ENCODE measurements around the gene NFIA.

NFIA gene

GRCh38 chr1:61334718-61335589, 252.6 kb downstream of the NFIA start:
- no peak overlapping the region for H2AFZ ChIP-seq (ENCODE audit: low read length)
- H3K4me2 ChIP-seq (ENCODE audit: low read depth, low read length) = no peak overlapping the region
- no peak for DNase-seq
- H3K79me2 ChIP-seq (ENCODE audit: low read length) = no peaks in the 10 kb centered on the region
- TF ChIP-seq EZH2phosphoT487 (IDR thresholded peaks at IDR 0.05; ENCODE audit: low read length) (no peak), EZH2 (optimal IDR thresholded peaks at IDR 0.05; ENCODE audit: low read depth, low read length) (no peak), CTCF (IDR thresholded peaks at IDR 0.05; ENCODE audit: low read length) (no peak)
- H3F3A ChIP-seq (ENCODE audit: insufficient read depth, low read length) = no peaks in the 10 kb centered on the region
- H3K4me1 ChIP-seq (ENCODE audit: low read length) = peaks cover 9% of the 10 kb centered on the region; the same call in 1 of the 2 replicates
- H3K27me3 ChIP-seq (replicated peaks; ENCODE audit: insufficient read depth, low read length) = no peaks in the 10 kb centered on the region
- no peaks in the 10 kb centered on the region for H3K9me3 ChIP-seq (replicated peaks; ENCODE audit: insufficient read depth, low read length)
- H3K9me2 ChIP-seq (replicated peaks; ENCODE audit: insufficient read depth, low read length) = no peaks in the 10 kb centered on the region
- no peaks in the 10 kb centered on the region for H3K36me3 ChIP-seq (replicated peaks; ENCODE audit: insufficient read depth, low read length)
- H3K27ac ChIP-seq (ENCODE audit: low read length) = no peak overlapping the region
- no peak overlapping the region for H3K9ac ChIP-seq (ENCODE audit: low read length)
- no peaks in the 10 kb centered on the region for H4K20me1 ChIP-seq (ENCODE audit: insufficient read depth, low read length)
- no peak overlapping the region for H3K4me3 ChIP-seq (ENCODE audit: low read length)

GRCh38 chr1:61337037-61337436, 254.7 kb downstream of the NFIA start:
- Histone ChIP-seq H3K4me2 (ENCODE audit: low read depth, low read length) (no peak overlapping the region), H3K79me2 (ENCODE audit: low read length) (no peaks in the 10 kb centered on the region), H3K27me3 (replicated peaks; ENCODE audit: insufficient read depth, low read length) (no peaks in the 10 kb centered on the region), H3K4me1 (ENCODE audit: low read length) (peaks cover 5% of the 10 kb centered on the region; the same call in 1 of the 2 replicates), H2AFZ (ENCODE audit: low read length) (no peak overlapping the region), H3K36me3 (replicated peaks; ENCODE audit: insufficient read depth, low read length) (no peaks in the 10 kb centered on the region), H3K27ac (ENCODE audit: low read length) (no peak overlapping the region), H3K9ac (ENCODE audit: low read length) (no peak overlapping the region), H3K9me3 (replicated peaks; ENCODE audit: insufficient read depth, low read length) (no peaks in the 10 kb centered on the region), H3K9me2 (replicated peaks; ENCODE audit: insufficient read depth, low read length) (no peaks in the 10 kb centered on the region), H4K20me1 (ENCODE audit: insufficient read depth, low read length) (no peaks in the 10 kb centered on the region), H3K4me3 (ENCODE audit: low read length) (no peak overlapping the region), H3F3A (ENCODE audit: insufficient read depth, low read length) (no peaks in the 10 kb centered on the region)
- no peak for DNase-seq
- no peak for TF ChIP-seq CTCF (IDR thresholded peaks at IDR 0.05; ENCODE audit: low read length)
- TF ChIP-seq EZH2phosphoT487 (IDR thresholded peaks at IDR 0.05; ENCODE audit: low read length) = no peak
- TF ChIP-seq EZH2 (optimal IDR thresholded peaks at IDR 0.05; ENCODE audit: low read depth, low read length) = no peak

- Histone ChIP-seq H3K4me3 (ENCODE audit: low read length) (no peak overlapping the region), H3K79me2 (ENCODE audit: low read length) (no peaks in the 10 kb centered on the region), H3K4me2 (ENCODE audit: low read depth, low read length) (no peak overlapping the region), H3K36me3 (replicated peaks; ENCODE audit: insufficient read depth, low read length) (no peaks in the 10 kb centered on the region), H4K20me1 (ENCODE audit: insufficient read depth, low read length) (no peaks in the 10 kb centered on the region), H3K27me3 (replicated peaks; ENCODE audit: insufficient read depth, low read length) (no peaks in the 10 kb centered on the region), H3K27ac (ENCODE audit: low read length) (no peak overlapping the region), H3K9me3 (replicated peaks; ENCODE audit: insufficient read depth, low read length) (no peaks in the 10 kb centered on the region), H3K4me1 (ENCODE audit: low read length) (no peaks in the 10 kb centered on the region), H3K9me2 (replicated peaks; ENCODE audit: insufficient read depth, low read length) (no peaks in the 10 kb centered on the region), H3F3A (ENCODE audit: insufficient read depth, low read length) (no peaks in the 10 kb centered on the region), H2AFZ (ENCODE audit: low read length) (no peak overlapping the region), H3K9ac (ENCODE audit: low read length) (no peak overlapping the region)
- no peak for DNase-seq
- TF ChIP-seq CTCF (IDR thresholded peaks at IDR 0.05; ENCODE audit: low read length) = no peak
- no peak for TF ChIP-seq EZH2 (optimal IDR thresholded peaks at IDR 0.05; ENCODE audit: low read depth, low read length)
Observed at GRCh38 chr1:61337441-61337951, 255.1 kb downstream of the NFIA start.
